COLO829 (cell line): ENCODE measurements around the gene MFGE8.
A peak's percentile ranks its signal among the peaks of the same experiment; 100 is the strongest.

Experiments used
- DNase-seq: peaks from one replicate; pipeline ENCODE4 v3.0.0; 2012; ENCODE audit warnings: low spot score

MFGE8 gene

GRCh38 chr15:88900309-88900981, 12.7 kb downstream of the MFGE8 start:
- DNase-seq, result peak; percentile 81

- DNase-seq, result no peak
Measured at GRCh38 chr15:88899251-88899650, 13.9 kb downstream of the MFGE8 start.

GRCh38 chr15:88898736-88899135, 14.4 kb downstream of the MFGE8 start:
- DNase-seq, result no peak

- DNase-seq, result peak; percentile 86
Measured at GRCh38 chr15:88897456-88898194, 15.6 kb downstream of the MFGE8 start.

- no peak for DNase-seq
Measured at GRCh38 chr15:88897142-88897455, 16.1 kb downstream of the MFGE8 start.

GRCh38 chr15:88896333-88897033, 16.7 kb downstream of the MFGE8 start:
- DNase-seq, result no peak

- DNase-seq, result peak; percentile 76
Measured at GRCh38 chr15:88894819-88895767, 18.1 kb downstream of the MFGE8 start, which contains the start of gene HAPLN3. HAPLN3 (minus strand) TSS chr15:88895544; CDS start chr15:88887298, 8,246 bp downstream.

GRCh38 chr15:88894348-88894818, 18.8 kb downstream of the MFGE8 start:
- DNase-seq, result no peak

- no peak for DNase-seq
Measured at GRCh38 chr15:88891540-88892254, 21.5 kb downstream of the MFGE8 start.

- no peak for DNase-seq
Measured at GRCh38 chr15:88890495-88890894, 22.7 kb downstream of the MFGE8 start.

- DNase-seq, result no peak
Measured at GRCh38 chr15:88888719-88889118, 24.5 kb downstream of the MFGE8 start.

GRCh38 chr15:88887068-88887580, 26.1 kb downstream of the MFGE8 start:
- DNase-seq, result no peak

GRCh38 chr15:88882785-88883184, 30.4 kb downstream of the MFGE8 start:
- DNase-seq, result no peak

GRCh38 chr15:88881775-88882174, 31.4 kb downstream of the MFGE8 start:
- DNase-seq, result no peak

- DNase-seq, result no peak
Measured at GRCh38 chr15:88880944-88881740, 32.0 kb downstream of the MFGE8 start.

- DNase-seq, result peak; percentile 65
Measured at GRCh38 chr15:88878720-88879184, 34.4 kb downstream of the MFGE8 start.

GRCh38 chr15:88877906-88878305, 35.3 kb downstream of the MFGE8 start:
- DNase-seq, result no peak

- no peak for DNase-seq
Measured at GRCh38 chr15:88877415-88877814, 35.8 kb downstream of the MFGE8 start.

GRCh38 chr15:88876573-88876972, 36.6 kb downstream of the MFGE8 start:
- no peak for DNase-seq

GRCh38 chr15:88874684-88875083, 38.5 kb downstream of the MFGE8 start:
- DNase-seq, result no peak
